Measurements from ENCODE around the gene RBMS1. TPM values are rescaled to one million over a fixed set of nuclear protein-coding genes. Genes with fewer than 3 reads are reported as not detected.

Gene RBMS1
- total RNA-seq, 1 donor from 2014 or later = 73.7 TPM

- peaks cover 37% of the 10 kb centered on the region for H3K4me1 Mint-ChIP-seq (ENCODE audit: unreplicated experiment)
- H3K9me3 Mint-ChIP-seq = no peaks in the 10 kb centered on the region
- peak overlapping the region; percentile 38 for H3K27ac Mint-ChIP-seq
- no peak overlapping the region for H3K4me3 Mint-ChIP-seq
- no peaks in the 10 kb centered on the region for H3K27me3 Mint-ChIP-seq
- no peak for TF ChIP-seq CTCF (conservative IDR thresholded peaks at IDR 0.05)
- DNase-seq (ENCODE audit: extremely low spot score, unreplicated experiment) = no peak
- no peaks in the 10 kb centered on the region for H3K36me3 Mint-ChIP-seq
Measured at GRCh38 chr2:160229591-160229990, 264.0 kb downstream of the RBMS1 start.

- Mint-ChIP-seq H3K36me3 (no peaks in the 10 kb centered on the region), H3K27me3 (no peaks in the 10 kb centered on the region), H3K27ac (peak overlapping the region; percentile 39), H3K4me3 (peak overlapping the region; percentile 39), H3K9me3 (no peaks in the 10 kb centered on the region), H3K4me1 (ENCODE audit: unreplicated experiment) (peaks cover 46% of the 10 kb centered on the region)
- DNase-seq (ENCODE audit: extremely low spot score, unreplicated experiment) = no peak
- no peak for TF ChIP-seq CTCF (conservative IDR thresholded peaks at IDR 0.05)
Measured at GRCh38 chr2:160228141-160228917, 265.3 kb downstream of the RBMS1 start.

- Mint-ChIP-seq H3K36me3 (no peaks in the 10 kb centered on the region), H3K9me3 (no peaks in the 10 kb centered on the region), H3K27me3 (no peaks in the 10 kb centered on the region), H3K4me1 (ENCODE audit: unreplicated experiment) (peaks cover 53% of the 10 kb centered on the region), H3K27ac (peak overlapping the region; percentile 74), H3K4me3 (peak overlapping the region; percentile 39)
- no peak for TF ChIP-seq CTCF (conservative IDR thresholded peaks at IDR 0.05)
- DNase-seq (ENCODE audit: extremely low spot score, unreplicated experiment) = no peak
Measured at GRCh38 chr2:160227293-160227915, 266.2 kb downstream of the RBMS1 start.

- no peaks in the 10 kb centered on the region for H3K27me3 Mint-ChIP-seq
- no peak for TF ChIP-seq CTCF (conservative IDR thresholded peaks at IDR 0.05)
- no peak overlapping the region for H3K4me3 Mint-ChIP-seq
- H3K4me1 Mint-ChIP-seq (ENCODE audit: unreplicated experiment) = peaks cover 57% of the 10 kb centered on the region
- DNase-seq (ENCODE audit: extremely low spot score, unreplicated experiment) = no peak
- H3K9me3 Mint-ChIP-seq = no peaks in the 10 kb centered on the region
- H3K27ac Mint-ChIP-seq = no peak overlapping the region
- no peaks in the 10 kb centered on the region for H3K36me3 Mint-ChIP-seq
Measured at GRCh38 chr2:160226367-160226766, 267.2 kb downstream of the RBMS1 start.

- no peak for DNase-seq (ENCODE audit: extremely low spot score, unreplicated experiment)
- no peaks in the 10 kb centered on the region for H3K9me3 Mint-ChIP-seq
- no peak overlapping the region for H3K4me3 Mint-ChIP-seq
- H3K27me3 Mint-ChIP-seq = no peaks in the 10 kb centered on the region
- no peaks in the 10 kb centered on the region for H3K36me3 Mint-ChIP-seq
- H3K27ac Mint-ChIP-seq = no peak overlapping the region
- TF ChIP-seq CTCF (conservative IDR thresholded peaks at IDR 0.05) = no peak
- peaks cover 63% of the 10 kb centered on the region for H3K4me1 Mint-ChIP-seq (ENCODE audit: unreplicated experiment)
Measured at GRCh38 chr2:160225722-160226121, 267.9 kb downstream of the RBMS1 start.

Measured in type B pancreatic cell (in vitro differentiated cells).